RWPE2 (cell line): Measurements from ENCODE around the gene CLMP.
"Not testable (repeated sequence)": the region's sequence is repeated elsewhere in the genome, so short reads cannot be mapped to it uniquely, and the experiment has no call there.

Experiments used
- ATAC-seq: fragments of 200-7000 bp; cut with Tn5 transposase; 3 replicates; pipeline ENCODE4 v1.9.1; 2021; ENCODE audit warnings: low read depth
- DNase-seq: peaks from one replicate; pipeline ENCODE4 v3.0.0-alpha.2; 2020; ENCODE audit warnings: low spot score
- H3K27ac ChIP-seq: fragments of 450-650 bp; 2 replicates; pipeline ENCODE4 v1.5.1; 2017; ENCODE audit warnings: mild to moderate bottlenecking; ENCODE audit not compliant: poor library complexity, severe bottlenecking
- H3K27me3 ChIP-seq: fragments of 250-450 bp; sonication (Bioruptor Pico); 2 replicates; pipeline ENCODE4 v1.5.1; 2021; ENCODE audit warnings: mild to moderate bottlenecking, moderate library complexity; ENCODE audit not compliant: insufficient read depth, poor library complexity, severe bottlenecking
- H3K36me3 ChIP-seq: fragments of 250-450 bp; sonication (Bioruptor Pico); 2 replicates; pipeline ENCODE4 v1.5.1; 2020; ENCODE audit warnings: low read depth, mild to moderate bottlenecking, moderate library complexity
- H3K4me1 ChIP-seq: fragments of 250-450 bp; sonication (Bioruptor Pico); 2 replicates; pipeline ENCODE4 v1.5.1; 2021; ENCODE audit warnings: mild to moderate bottlenecking, moderate library complexity; ENCODE audit not compliant: insufficient read depth, poor library complexity, severe bottlenecking
- H3K4me3 ChIP-seq: fragments of 250-450 bp; sonication (Bioruptor Pico); 2 replicates; pipeline ENCODE4 v1.5.1; 2021; ENCODE audit warnings: mild to moderate bottlenecking, moderate library complexity; ENCODE audit not compliant: severe bottlenecking
- H3K9me3 ChIP-seq: fragments of 250-450 bp; sonication (Bioruptor Pico); 2 replicates; pipeline ENCODE4 v1.5.1; 2021; ENCODE audit warnings: mild to moderate bottlenecking, moderate library complexity; ENCODE audit not compliant: severe bottlenecking
- CTCF ChIP-seq: fragments of 450-650 bp; IDR thresholded peaks from one replicate; pipeline ENCODE4 v1.5.1; 2017; ENCODE audit warnings: mild to moderate bottlenecking, moderate library complexity; ENCODE audit not compliant: poor library complexity, severe bottlenecking

Gene CLMP

GRCh38 chr11:123093739-123094138 lies 101.3 kb downstream of the CLMP start:
- TF ChIP-seq CTCF = no peak
- no peak for ATAC-seq
- no peaks in the 10 kb centered on the region for H3K4me1 ChIP-seq
- H3K36me3 ChIP-seq = peaks cover 21% of the 10 kb centered on the region; the same call in 1 of the 2 replicates
- no peak for DNase-seq
- H3K9me3 ChIP-seq = no peaks in the 10 kb centered on the region
- H3K27me3 ChIP-seq = no peaks in the 10 kb centered on the region
- no peak overlapping the region for H3K27ac ChIP-seq
- no peak overlapping the region for H3K4me3 ChIP-seq

GRCh38 chr11:123091506-123091905 lies 103.5 kb downstream of the CLMP start:
- Histone ChIP-seq H3K27me3 (no peaks in the 10 kb centered on the region), H3K4me3 (no peak overlapping the region), H3K4me1 (no peaks in the 10 kb centered on the region), H3K9me3 (no peaks in the 10 kb centered on the region), H3K36me3 (peaks cover 21% of the 10 kb centered on the region; the same call in 1 of the 2 replicates), H3K27ac (no peak overlapping the region)
- DNase-seq = no peak
- no peak for ATAC-seq
- no peak for TF ChIP-seq CTCF

- not testable (repeated sequence) for H3K4me1 ChIP-seq, H3K4me3 ChIP-seq, H3K9me3 ChIP-seq, DNase-seq, H3K27ac ChIP-seq, H3K27me3 ChIP-seq, ATAC-seq
- H3K36me3 ChIP-seq = peaks cover 13% of the 10 kb centered on the region; the same call in 1 of the 2 replicates
Observed at GRCh38 chr11:123090168-123090567, 104.9 kb downstream of the CLMP start.

- not testable (repeated sequence) for H3K4me3 ChIP-seq, ATAC-seq, H3K36me3 ChIP-seq, H3K27me3 ChIP-seq, H3K4me1 ChIP-seq, H3K27ac ChIP-seq, DNase-seq, H3K9me3 ChIP-seq
Observed at GRCh38 chr11:123088896-123089295, 106.2 kb downstream of the CLMP start.

GRCh38 chr11:123087657-123088056 lies 107.4 kb downstream of the CLMP start:
- H3K27me3 ChIP-seq, ATAC-seq, H3K4me1 ChIP-seq, H3K9me3 ChIP-seq, H3K4me3 ChIP-seq, H3K36me3 ChIP-seq, H3K27ac ChIP-seq, DNase-seq: not testable (repeated sequence)

- Histone ChIP-seq H3K27ac (no peak overlapping the region), H3K4me1 (peaks cover 4% of the 10 kb centered on the region), H3K4me3 (no peak overlapping the region), H3K9me3 (no peaks in the 10 kb centered on the region), H3K27me3 (no peaks in the 10 kb centered on the region), H3K36me3 (peaks cover 13% of the 10 kb centered on the region)
- DNase-seq = no peak
- no peak for ATAC-seq
- TF ChIP-seq CTCF = no peak
Observed at GRCh38 chr11:123086305-123086704, 108.7 kb downstream of the CLMP start.
